ENCODE data around the gene UGT1A8.

UGT1A8 gene

DNA sequence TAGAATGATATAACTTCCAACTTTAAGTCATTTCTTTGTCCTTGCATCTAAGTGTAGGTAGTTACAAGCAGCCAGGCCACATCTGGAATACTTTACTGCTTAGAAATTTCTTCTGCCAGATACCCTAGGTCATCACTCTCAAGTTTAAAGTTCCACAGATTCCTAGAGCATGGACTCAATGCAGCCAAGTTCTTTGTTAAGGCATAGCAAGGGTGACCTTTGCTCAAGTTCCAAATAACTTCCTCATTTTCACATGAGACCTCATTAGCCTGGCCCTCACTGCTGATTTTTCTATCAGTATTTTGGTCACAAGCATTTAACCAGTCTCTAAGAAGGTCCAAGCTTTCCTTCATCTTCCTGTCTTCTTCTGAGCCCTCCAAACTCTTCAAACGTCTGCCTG, 46.5 kb downstream of the UGT1A8 start:
- no peak for TF ChIP-seq CTCF (IDR thresholded peaks at IDR 0.05; ENCODE audit: low read depth, low read length, missing control alignments)
- H3K36me3 ChIP-seq (replicated peaks) = no peaks in the 10 kb centered on the region
- H3K27ac ChIP-seq = no peak overlapping the region
- no peak overlapping the region for H3K4me3 ChIP-seq (ENCODE audit: low read depth, low read length)
- no peaks in the 10 kb centered on the region for H3K27me3 ChIP-seq (replicated peaks)
- peak; percentile 15 for DNase-seq
- in situ Hi-C loops (cut with HindIII; ENCODE audit: low pct_ligation_motif_present, low sequenced_read_pairs) = no loop called here

DNA sequence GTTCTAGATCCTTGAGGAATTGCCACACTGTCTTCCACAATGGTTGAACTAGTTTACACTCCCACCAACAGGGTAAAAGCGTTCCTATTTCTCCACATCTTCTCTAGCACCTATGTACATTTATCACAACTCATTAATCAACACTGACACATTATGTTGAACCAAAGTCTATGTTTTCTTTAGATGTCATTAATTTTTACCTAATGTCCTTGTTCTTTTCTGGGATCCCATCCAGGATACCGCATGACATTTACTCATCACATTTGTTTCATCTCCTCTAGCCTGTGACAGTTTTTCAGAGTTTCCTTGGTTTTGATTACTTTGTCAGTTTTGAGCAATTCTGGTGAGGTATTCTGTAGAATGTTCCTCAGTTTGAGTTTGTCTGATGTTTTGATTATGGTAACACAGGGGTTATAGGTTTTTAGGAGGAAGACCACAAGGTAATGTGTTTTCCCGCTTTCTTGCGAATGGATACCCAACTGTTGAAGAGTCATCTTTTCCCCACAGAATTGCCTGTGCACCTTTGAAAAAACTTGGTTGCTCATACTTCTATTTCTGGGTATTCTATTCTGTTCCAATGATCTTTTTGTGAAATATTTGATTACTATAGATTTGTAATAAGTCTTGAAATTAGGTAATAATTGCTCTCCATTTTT, 51.3 kb downstream of the UGT1A8 start:
- Histone ChIP-seq H3K27me3 (replicated peaks) (no peaks in the 10 kb centered on the region), H3K4me3 (ENCODE audit: low read depth, low read length) (no peak overlapping the region), H3K36me3 (replicated peaks) (no peaks in the 10 kb centered on the region), H3K27ac (no peak overlapping the region)
- no peak for DNase-seq
- TF ChIP-seq CTCF (IDR thresholded peaks at IDR 0.05; ENCODE audit: low read depth, low read length, missing control alignments) = no peak
- in situ Hi-C loops (cut with HindIII; ENCODE audit: low pct_ligation_motif_present, low sequenced_read_pairs) = no loop called here

DNA sequence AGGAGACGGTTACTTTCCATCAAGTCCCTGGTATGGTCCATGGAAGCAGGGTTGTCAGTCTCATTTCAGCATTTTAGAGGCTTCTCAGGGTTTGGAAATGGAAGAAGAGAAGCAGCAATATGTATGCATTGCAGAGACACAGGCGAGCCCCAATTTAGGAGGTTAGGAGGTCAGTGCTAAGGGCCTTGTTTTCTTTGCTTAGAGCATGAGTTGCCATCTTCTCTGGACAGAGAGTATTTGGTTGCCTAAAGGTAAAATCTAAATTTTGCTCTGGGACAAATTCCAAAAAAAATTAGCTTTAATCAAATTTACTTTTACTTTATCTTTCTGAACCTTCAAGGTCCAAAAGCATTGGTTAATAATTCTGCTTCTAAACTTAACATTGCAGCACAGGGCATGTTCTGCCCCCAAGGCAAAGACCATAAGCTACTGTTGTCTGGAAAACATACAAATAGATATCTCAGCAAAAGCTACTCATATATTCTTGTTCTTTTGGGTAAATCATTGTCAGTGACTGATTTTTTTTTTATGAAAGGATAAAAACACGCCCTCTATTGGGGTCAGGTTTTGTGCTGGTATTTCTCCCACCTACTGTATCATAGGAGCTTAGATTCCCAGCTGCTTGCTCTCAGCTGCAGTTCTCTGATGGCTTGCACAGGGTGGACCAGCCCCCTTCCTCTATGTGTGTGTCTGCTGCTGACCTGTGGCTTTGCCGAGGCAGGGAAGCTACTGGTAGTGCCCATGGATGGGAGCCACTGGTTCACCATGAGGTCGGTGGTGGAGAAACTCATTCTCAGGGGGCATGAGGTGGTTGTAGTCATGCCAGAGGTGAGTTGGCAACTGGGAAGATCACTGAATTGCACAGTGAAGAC, 54.1 kb downstream of the UGT1A8 start, which contains the start of gene UGT1A9:
TSS of gene UGT1A9 (plus strand) at position 609 of the 872 bp plus-strand sequence. CDS start at position 646, 37 bp downstream.
- in situ Hi-C loops (cut with HindIII; ENCODE audit: low pct_ligation_motif_present, low sequenced_read_pairs) = no loop called here
- no peak for DNase-seq
- H3K27me3 ChIP-seq (replicated peaks) = no peaks in the 10 kb centered on the region
- H3K36me3 ChIP-seq (replicated peaks) = no peaks in the 10 kb centered on the region
- TF ChIP-seq CTCF (IDR thresholded peaks at IDR 0.05; ENCODE audit: low read depth, low read length, missing control alignments) = no peak
- no peak within 1 kb of the TSS for H3K4me3 ChIP-seq (ENCODE audit: low read depth, low read length)
- no peak within 1 kb of the TSS for H3K27ac ChIP-seq

DNA sequence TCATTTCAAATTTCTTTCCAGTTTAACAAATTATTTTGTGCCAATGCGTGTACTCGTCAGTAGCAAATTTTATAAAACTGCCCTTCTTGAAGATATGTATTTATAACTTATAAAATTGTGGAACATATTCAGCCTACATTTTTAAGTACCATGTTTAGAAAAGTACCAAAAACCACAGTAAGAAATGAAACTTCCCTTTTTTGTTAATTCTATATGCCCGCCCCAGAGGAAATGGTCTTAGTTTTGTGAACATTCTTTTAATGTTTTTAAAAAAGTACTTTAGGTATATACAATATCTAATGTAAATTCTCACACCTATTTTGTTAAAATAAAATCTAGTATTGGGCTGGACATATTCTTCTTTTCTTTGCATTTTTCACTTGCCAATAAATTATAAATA, 55.5 kb downstream of the UGT1A8 start:
- no peak overlapping the region for H3K4me3 ChIP-seq (ENCODE audit: low read depth, low read length)
- H3K27ac ChIP-seq = no peak overlapping the region
- no peaks in the 10 kb centered on the region for H3K36me3 ChIP-seq (replicated peaks)
- DNase-seq = no peak
- TF ChIP-seq CTCF (IDR thresholded peaks at IDR 0.05; ENCODE audit: low read depth, low read length, missing control alignments) = no peak
- H3K27me3 ChIP-seq (replicated peaks) = no peaks in the 10 kb centered on the region
- in situ Hi-C loops (cut with HindIII; ENCODE audit: low pct_ligation_motif_present, low sequenced_read_pairs) = no loop called here

DNA sequence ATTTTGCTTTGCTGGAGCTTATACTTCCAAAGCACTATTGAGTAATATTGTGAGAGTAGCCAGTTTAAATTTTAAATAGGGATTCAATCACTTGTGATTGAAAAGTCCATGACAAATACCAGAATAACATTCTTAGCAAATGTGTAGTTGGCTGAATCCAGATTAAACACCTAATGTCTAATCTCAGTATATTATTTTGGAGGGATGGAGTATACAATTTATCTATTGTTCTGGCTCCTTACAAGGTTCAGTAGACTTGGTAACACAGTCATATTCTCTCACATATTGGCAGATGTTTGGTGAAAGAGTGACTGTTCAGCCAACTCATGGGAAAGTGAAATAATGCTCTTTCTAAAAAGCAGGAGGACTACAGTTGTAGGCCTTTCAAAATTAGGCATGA, 56.5 kb downstream of the UGT1A8 start:
- H3K27me3 ChIP-seq (replicated peaks) = no peaks in the 10 kb centered on the region
- no peak overlapping the region for H3K27ac ChIP-seq
- in situ Hi-C loops (cut with HindIII; ENCODE audit: low pct_ligation_motif_present, low sequenced_read_pairs) = no loop called here
- no peaks in the 10 kb centered on the region for H3K36me3 ChIP-seq (replicated peaks)
- DNase-seq = no peak
- no peak for TF ChIP-seq CTCF (IDR thresholded peaks at IDR 0.05; ENCODE audit: low read depth, low read length, missing control alignments)
- H3K4me3 ChIP-seq (ENCODE audit: low read depth, low read length) = no peak overlapping the region
